8988T (cell line): ENCODE measurements around the gene EEPD1.

Experiments
- DNase-seq: peaks from one replicate; pipeline ENCODE4 v3.0.0; 2011

EEPD1 gene

DNA sequence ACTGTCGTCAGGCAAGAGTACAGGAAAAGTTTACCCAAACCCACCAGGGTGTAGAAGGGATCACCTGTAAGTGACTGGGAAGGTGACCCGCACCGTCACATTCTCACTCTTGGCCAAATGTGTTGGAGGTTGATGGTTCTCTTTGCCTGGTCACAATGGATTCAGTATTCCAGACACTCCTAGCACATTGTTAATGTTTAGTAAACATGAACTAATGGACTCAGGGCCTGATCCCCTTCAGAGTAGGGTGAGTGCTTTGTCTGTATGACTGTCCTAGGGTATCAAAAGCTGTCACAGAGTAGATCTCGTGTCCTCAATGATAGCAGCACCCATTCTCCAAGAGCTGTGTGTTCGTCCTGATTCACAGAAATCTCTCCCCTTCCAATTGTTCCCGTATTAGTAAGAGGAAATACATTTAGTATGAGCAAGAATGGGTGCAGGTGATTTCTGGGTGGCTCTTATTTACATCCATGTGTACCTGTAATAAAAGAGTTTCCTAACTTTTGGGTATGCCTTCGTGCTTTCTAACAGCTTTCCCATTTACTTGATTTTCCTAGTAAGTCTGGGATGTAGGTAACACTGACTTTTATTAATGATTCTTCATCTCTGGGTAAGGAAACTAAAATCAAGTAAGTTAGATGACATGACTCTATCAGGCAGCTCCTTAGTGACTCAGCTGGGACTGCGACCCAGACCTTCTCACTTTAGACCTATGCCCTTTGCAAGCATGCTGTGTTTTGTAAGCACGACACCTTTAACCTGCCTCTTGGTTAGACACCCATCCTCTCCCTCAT is 4.7 kb downstream of the EEPD1 start:
- no peak for DNase-seq

DNA sequence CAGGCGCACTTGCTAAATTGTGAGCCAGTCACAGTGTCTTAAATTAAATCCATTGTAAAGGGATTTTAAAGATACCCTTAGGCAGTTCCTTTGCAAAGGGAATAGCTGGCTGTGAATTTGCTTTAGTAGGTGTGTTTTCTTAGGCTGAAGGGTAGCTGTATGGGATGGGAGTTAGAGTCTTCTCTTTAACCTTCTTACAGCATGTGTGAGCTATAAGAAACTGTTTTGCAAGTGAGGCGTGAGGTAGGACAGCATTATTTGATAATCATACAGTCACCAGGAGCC is 5.2 kb downstream of the EEPD1 start:
- DNase-seq: no peak

DNA sequence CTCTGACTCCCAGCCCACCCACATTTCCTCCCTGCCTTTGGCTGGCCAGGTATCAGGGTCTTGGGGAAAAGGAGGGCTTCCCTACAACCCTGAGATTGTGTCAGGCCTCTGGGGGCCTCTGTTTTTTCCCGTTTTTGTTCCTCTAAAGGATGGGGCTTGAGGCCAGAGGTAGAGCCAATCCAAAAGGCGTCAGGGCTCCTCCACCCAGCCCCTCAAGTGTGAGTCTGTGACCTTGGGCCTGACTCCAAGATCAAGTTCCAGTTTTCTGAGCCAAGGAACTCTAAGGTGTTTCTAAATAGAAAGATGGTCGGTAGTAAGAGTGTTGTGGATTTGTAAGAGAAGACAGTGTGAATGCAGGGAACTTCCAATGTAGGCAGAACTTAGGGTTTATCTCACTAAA is 6.6 kb downstream of the EEPD1 start:
- no peak for DNase-seq

DNA sequence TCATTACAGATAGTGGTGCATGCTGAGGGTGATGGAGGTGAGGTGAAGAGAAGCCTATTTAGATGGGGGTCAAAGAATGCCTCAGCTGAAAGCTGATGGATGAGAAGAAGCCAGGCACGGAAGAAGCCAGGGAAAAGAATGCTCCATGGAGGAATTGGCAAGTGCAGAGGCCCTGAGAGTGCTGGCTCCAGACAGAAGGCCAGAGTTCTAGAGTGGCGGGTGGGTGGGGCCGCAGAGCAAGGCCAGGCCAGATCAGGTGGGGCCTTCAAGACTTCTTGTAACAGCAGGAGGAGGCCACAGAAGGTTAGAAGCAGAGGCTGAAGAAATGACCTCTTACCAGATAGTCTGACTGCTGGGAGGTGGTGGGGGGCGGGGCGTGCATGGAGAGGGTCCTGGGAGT is 7.3 kb downstream of the EEPD1 start:
- DNase-seq: no peak

DNA sequence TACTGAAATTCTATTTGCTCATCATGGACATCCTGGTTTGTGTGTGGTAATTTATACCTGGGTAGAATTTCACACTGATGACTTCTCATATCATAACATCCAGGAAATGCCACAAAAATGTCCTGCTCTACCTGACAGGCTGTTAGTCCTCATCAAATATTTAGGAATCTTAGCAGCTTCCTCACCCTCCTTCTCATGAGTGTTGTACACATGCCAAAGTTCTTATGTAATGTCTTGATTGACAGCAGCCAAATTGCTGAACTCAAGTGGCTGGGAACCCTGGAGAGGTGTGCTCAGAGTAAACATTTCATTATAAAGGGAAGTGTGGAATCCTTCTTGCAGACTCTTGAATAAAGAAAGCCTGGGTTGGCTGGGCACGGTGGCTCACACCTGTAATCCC is 8.9 kb downstream of the EEPD1 start:
- peak; percentile 43 for DNase-seq

DNA sequence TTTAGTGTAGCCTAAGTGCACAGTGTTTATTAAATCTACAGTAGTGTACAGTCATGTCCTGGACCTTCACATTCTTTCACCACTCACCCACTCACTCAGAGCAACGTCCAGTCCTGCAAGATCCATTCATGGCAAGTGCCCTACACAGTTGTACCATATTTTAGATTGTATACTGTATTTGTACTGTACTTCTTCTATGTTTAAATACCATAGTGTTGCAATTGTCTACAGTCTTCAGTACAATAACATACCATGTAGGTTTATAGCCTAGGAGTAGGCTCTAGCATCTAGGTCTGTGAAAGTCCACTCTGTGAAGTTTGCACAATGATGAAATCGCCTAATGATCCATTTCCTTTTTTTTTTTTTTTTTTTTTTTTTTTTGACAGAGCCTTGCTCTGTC is 12.0 kb downstream of the EEPD1 start:
- no peak for DNase-seq

DNA sequence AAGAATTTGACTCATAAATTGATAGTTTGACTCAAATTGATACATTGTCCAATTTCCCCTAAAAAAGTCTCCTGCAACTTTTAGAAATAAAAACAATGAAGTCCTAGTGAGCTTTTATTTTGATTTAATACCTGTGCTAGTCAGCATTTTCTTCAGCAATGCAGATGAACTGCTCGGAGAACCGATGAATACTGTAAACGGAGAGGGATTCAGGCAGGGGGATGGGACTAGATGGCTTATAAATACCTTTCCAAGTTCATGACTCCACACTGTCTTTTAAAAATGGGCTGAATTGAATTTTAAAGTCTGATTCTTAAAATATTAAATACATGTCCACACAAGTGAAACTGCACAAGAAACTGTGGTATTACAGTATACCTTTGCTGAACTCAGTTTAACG is 12.7 kb downstream of the EEPD1 start:
- DNase-seq: no peak

DNA sequence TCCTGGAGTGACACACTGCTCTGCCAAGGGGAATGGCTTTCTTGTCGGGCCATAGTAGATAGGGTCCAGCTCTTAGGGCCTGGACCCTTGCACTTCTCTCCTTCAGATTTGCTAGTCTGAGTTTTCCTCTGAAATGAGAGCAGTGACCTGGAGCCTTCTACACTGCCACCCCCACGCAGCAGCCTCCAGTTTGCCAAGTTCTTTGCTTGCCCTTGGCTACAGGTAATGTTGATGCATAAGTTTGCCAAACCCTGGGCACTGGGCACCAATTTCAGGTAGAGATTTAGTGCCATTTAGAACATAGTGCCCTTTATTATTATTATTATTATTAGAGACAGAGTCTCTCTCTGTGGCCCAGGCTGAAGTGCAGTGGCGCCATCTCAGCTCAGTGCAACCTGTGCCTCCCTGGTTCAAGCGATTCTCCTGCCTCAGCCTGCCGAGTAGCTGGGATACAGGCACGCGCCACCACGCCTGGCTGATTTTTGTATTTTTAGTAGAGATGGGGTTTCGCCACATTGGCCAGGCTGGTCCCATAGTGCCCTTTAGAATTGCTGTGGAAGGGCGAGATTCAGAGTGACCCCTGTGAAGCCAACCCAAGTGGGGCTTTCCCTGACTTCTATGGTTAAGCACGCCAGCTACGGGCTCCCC is 14.5 kb downstream of the EEPD1 start:
- no peak for DNase-seq

DNA sequence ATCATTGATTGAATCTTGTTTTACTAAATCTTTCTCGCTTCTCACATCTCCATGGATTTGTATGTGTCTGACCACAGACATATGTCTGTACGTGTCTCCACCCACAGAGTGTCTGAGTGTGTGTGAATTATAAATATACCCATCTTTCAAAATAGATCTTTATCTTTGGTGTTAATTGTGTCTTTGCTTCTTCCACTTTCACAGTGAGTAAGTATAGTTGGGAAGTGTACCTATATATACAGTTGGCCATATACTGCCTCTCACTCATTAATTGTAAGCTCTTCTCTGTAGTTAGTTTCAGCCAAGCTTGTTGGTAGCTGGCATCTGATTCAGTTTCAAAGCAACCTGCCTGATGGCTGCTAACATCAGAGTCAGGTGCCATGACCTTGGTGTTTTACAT is 18.4 kb downstream of the EEPD1 start:
- DNase-seq: no peak

DNA sequence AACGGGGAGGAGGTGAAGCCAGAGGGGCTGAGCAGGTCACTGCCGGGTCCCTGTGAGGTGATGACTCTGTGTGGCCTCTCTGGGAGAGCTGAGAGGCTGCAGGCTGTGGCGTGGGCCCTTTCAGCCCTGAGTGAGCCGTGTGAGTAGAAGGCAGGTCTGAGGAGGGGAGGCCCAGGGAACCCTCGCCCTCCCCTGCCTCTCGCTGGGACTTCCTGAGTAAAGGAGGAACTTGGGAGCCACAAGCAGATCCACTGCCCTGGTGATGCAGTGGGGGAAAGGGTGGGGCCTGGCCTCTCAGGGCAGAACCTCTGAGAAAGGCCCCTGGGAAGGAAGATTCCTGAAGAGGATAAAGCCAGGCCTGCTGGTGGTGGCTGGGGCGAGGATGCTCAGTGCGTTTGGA is 22.8 kb downstream of the EEPD1 start:
- no peak for DNase-seq

DNA sequence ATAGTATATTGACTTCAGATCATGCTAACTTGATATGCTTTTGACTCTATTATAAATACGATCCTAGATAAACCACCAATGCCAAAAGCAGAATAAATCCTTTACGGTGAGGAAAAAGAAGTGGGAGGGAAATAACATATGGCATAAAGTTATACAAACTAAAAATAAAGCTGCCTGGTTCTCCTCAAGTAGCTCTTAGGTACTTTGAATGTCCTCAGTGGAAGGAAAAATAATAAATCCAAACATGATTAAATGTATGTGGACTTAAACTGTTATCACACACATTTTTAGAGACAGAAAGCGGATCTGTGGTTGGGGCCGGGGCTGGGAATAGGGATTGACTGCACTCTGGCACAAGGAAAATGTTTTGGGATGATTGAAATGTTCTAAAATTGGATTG is 23.6 kb downstream of the EEPD1 start:
- no peak for DNase-seq

DNA sequence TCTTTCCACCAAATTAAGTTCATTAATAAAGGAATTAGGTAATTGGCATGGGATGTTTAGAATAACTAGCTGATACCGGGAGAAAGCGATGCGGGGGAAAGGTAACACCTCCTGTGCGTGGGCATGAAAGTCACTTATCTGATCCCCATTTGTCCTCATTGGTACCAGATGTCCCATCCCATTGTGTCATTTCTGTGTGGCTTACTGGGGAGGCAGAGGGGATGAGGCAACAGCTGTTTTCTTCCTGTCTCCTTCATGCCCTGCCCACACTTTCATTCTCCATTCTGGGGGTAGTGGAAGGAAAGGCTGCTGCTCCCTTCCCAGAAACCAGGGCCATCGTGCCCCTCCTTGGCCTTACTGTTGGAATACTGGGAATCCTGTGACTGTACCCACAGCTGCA is 27.1 kb downstream of the EEPD1 start:
- DNase-seq: no peak

DNA sequence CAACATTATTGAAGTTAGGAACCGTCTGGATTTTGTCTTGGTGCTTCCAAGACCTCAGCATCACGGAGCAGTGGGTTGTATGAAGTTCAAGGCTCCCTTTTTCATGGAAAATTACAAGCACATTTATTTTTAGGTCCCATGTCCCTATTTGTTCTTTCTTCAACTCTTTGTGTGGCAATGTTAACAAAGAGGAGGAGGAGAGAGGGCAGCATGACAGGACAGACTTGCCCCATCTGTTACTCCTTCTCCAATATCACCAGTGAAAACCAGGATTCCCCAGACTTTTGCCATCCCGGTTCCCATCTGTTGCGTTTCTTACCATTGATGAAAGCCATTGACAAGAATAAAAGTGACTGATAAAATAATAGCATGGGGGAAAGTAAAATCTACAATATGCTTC is 28.6 kb downstream of the EEPD1 start:
- no peak for DNase-seq

DNA sequence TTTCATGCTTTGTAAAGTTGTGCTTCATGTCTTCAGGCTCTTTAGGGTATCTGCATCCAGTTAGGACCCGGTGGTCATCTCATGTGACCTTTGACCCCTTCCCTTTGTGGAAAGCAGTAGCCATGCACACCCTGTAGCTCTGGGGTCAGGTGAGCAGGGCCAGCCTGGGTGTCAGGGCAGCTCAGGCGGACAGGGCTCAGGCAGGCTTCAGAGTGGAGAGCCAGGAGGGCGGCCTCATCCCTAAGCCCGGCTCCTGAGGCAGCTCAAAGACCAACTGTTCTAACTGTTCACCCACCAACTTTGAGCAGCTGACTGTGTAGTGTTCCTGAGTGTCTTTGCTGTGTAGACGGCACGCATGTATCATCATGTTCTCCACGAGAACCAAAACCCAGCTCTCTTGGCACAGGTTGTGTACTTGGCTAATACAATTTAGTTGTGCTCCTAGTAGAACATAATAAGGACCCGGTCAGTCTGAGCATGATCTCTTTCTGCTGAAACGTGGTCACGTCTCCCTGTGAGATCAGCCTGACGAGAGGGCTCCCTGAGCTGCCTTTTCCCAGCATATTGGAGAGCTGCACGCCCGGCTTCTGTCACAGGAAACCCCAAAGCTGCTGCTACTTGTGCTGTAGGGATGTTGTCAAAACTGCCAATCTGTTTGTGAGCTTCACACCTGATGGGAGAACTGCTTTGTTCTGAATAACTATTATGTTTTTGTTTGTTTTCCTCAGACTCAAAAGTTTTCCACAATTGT is 30.0 kb downstream of the EEPD1 start:
- DNase-seq: no peak

DNA sequence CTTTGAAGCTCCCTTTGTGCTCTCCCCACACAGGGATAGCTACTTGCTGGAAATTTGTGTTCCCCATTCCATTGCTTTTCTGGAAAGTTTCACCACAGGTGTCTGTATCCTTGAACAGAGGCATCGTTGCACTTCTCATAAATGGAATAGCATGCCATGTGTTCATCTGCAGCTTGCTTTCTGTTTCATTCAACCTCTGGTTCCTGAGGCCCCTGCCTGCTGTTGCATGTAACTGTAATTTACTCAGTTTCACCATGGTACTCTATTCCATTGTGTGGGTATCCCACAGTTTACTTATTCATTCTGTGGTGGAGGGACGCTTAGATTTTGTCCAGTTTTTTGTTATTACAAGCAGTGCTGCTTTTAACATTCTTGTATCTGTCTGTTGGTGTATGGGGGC is 32.0 kb downstream of the EEPD1 start:
- no peak for DNase-seq

DNA sequence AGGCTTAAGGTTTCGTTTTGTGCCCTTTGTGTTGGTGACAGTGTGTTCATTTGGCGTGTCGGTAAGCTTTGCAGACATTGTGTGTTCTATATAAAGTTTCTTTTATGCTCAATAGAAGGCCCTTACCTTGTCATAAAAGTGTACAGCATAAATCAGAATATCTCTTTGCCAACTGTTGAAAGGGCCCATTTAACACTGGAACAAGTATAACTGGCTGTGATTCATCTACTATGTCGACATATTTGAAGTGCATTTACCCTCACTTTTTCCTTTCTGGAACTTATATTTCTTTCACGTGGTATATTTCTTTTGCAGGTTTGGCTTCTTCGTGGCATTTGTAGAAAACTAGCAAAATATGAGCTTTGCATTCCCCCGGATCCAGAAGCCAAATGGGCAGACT is 32.7 kb downstream of the EEPD1 start:
- no peak for DNase-seq

DNA sequence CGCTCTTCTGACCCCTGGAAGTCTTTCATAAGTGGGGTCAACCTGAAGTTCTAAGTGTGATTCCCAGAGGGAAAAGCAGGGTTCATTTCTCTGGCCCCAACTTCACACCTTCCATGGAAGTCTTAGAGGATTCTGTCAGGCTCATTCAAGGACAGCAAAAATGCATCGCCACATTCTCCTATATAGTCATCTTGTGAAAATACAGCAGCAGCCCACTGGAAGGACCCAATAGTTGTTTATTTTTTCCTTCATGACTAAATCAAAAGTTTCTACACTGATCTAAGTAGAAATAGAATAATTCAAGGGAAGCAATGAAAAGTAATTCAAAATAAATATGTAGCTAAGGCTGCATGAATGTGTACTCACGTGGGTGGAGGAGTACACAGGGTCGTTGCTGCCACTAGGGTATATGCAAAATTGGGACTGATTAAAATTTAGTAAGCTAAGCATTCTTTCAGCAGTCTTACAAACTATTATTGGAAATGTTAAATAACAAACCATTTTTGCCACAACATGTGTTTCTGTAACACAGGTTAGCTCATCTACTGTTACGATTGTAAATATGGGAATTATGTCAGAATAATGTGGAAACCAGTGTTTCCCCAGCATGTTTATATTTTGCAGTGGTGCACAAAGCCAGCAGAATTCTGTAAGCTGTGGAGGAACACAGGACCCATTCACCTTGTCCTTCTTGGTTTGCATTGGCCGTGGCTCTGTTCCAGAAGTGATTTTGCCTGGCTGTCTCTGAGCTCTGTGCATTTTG is 33.5 kb downstream of the EEPD1 start:
- DNase-seq: no peak

DNA sequence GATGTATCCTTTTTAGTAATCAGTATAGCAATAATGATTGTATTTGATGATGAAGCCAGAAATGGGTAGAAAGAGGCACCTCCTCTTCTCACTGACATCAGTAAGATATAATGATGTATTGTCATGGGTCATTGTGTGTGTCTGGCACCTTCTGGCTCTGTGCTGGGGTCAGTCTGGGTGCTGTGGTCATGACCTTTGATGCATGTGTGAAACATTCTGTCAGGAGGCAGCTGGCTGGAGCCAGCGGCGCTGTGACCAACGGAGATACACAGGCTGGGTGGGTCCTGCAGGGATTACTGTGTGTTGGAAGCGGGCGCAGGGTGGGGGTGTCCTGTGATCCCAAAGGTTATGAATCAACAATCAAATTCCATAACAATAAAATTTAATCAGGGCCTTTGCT is 35.2 kb downstream of the EEPD1 start:
- DNase-seq: no peak

DNA sequence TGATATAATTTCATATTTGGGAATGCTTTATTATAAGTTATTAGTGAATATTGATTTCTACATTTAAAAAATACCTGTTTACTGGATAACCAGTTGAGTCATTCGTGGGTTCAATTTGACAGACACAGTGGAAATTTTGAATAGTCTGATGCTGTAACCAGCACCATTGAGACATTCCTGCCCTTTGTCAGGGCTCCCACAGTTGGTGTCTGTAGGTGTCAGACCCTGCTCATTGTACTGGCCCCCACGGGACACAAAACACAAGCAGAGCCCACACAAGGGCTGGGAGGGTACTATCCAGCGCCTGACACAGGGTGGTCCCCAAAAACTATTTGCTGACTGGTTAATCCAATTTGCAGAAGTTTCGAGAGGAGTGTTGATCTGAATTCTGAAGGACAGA is 35.9 kb downstream of the EEPD1 start:
- DNase-seq: no peak

DNA sequence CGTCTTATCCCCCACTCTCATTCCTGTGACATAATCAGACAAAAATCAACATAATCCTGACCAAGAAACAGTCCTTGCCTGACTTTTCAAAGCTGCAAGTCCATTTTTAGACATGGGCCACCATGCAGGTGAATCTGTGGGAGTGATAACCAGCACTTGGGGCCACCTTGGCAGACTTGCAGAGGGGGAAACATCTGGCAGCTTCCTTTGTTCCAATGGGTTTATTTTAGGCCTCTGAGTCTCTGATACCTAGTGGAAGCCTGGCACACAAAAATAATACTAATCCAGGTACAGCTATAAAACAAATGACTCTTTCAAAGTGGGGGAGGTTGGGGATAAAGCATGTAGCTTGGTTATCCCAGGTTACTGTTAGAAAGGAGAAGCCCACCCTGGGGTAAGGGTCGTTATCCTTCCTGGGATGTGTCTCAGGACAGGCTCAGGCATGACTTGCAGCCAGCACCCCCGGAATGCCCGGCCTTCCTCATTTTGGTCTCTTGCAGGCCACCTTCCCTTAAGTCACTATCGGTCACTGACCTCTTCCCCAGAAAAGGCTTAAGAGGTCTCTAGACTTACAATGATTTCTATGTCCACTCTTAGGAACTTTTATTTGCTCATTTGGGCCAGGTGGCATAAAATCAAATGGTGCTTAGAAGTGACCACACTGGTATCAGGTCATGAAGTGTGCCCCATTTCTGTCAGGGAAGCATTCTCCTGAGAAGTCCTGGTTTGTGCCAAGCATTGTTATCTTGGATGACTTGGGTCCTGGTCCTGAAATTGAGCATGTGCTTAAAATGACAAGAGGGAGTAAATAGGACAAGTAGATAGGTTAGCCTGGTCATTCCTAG is 37.6 kb downstream of the EEPD1 start:
- DNase-seq: no peak

DNA sequence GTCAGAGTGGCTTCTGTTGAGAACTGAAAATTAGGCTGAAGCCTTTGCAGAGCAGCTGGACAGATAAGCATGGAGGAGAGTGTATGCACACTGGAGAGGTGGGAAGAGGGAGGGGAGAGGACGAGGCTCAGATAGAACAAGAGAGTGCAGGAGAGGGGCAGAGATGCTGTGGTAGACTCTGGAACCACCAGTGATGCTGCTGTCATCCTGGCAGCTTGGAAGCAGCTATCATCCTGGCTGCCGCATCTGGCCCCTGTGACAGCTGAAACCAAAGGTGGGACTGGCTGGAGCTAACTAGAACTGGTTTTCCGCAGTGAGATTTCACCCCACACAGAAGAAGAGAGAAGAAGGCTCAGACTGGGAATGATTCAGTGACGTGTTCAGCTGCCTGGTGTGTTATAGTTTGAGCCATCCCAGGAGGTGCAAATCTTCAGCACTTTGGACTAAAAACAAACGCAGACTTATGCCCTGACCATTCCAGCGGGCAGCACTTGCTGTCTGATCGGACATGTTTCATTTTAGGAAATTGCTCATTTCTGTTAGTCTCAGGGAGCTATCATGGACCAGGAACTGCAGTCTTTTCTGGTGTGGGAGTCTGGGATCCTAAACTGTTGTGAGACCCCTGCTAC is 38.4 kb downstream of the EEPD1 start:
- no peak for DNase-seq
